Measurements from ENCODE around the gene EML4.

DNA sequence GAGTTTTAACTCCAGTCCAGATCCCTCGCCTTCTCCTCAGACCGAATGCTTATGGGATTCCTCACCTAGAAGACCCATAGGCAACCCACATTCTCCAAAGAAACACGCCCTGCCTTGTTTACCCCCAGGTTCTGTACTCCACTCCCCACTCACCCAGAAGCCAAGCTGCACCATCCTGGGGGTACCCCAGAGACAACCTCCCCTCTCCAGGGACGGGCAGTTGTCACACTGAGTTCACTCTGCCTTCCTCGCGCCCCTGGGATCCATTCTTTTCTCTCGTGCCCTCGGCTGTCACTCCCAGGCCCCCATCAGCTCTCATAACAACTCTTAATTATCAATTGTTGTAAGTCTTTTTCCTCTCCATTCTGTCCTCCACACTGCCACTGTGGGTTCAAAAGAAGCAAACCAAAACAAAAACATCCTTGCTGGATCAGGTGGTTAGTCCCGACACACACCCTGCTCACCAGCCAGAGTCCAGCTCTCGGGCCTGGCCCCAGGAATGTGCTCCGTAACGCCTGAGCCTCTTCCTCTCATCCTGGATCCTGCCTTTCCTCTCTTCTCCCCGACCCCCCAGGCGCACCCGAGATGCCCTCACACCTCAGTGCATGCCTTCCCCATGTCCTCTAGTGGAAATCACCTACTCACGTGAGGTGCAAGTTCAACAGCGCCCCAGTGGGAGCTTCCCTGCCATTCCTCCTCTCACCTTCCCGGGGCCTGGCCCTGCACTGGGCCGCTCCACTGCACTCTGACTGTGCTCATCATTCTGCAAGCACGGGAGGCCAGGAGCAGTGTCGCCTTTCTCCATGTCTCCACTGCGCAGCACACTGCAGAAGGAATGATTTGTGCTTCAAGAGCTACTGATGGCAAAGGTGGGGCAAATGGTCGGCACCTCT lies 171.1 kb downstream of the EML4 start:
- TF ChIP-seq, protein P1, sequence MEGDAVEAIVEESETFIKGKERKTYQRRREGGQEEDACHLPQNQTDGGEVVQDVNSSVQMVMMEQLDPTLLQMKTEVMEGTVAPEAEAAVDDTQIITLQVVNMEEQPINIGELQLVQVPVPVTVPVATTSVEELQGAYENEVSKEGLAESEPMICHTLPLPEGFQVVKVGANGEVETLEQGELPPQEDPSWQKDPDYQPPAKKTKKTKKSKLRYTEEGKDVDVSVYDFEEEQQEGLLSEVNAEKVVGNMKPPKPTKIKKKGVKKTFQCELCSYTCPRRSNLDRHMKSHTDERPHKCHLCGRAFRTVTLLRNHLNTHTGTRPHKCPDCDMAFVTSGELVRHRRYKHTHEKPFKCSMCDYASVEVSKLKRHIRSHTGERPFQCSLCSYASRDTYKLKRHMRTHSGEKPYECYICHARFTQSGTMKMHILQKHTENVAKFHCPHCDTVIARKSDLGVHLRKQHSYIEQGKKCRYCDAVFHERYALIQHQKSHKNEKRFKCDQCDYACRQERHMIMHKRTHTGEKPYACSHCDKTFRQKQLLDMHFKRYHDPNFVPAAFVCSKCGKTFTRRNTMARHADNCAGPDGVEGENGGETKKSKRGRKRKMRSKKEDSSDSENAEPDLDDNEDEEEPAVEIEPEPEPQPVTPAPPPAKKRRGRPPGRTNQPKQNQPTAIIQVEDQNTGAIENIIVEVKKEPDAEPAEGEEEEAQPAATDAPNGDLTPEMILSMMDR (IDR thresholded peaks at IDR 0.05): no peak
- no peak for TF ChIP-seq EP300 (IDR thresholded peaks at IDR 0.05)
- no peak for TF ChIP-seq POLR2A (IDR thresholded peaks at IDR 0.05)

Data from ovary (tissue), 3 donors.